Caco-2 (cell line): Measurements from ENCODE around the gene HNF4A. TPM values are rescaled to one million over a fixed set of nuclear protein-coding genes. Genes with fewer than 3 reads are reported as not detected.

ENCODE experiments used
- BruUV-seq: library from RNA; stranded (reverse); fragments of 400-500 nt; replicated peaks from 2 replicates; lab custom pipeline; 2021; lab: Mats Ljungman, UMichigan
- CTCF ChIA-PET: fragments of 300-600 bp; sonication (Branson Sonifier 250); formaldehyde crosslinking; loops from one replicate; lab custom pipeline; 2022; ENCODE audit warnings: antibody characterized with exemption; lab: Charles Lee
- POLR2A ChIA-PET: fragments of 300-600 bp; sonication (Branson Sonifier 250); formaldehyde crosslinking; loops from one replicate; lab custom pipeline; 2022; ENCODE audit warnings: antibody characterized with exemption; lab: Charles Lee
- DNase-seq, 2 experiments: peaks; one replicate each; pipeline versions ENCODE4 v3.0.0 to v3.0.0-alpha.2; 2020 to 2022
- H3K27me3 ChIP-seq: replicated peaks from 2 replicates; pipeline ENCODE4 v1.6.0; 2011; ENCODE audit warnings: low read length; ENCODE audit not compliant: control insufficient read depth, insufficient read depth
- H3K36me3 ChIP-seq: 2 replicates; pipeline ENCODE4 v1.5.1; 2011; ENCODE audit warnings: low read length; ENCODE audit not compliant: control insufficient read depth, insufficient read depth
- H3K4me1 ChIP-seq: fragments of 250-450 bp; sonication (Bioruptor Pico); 2 replicates; pipeline ENCODE4 v1.5.1; 2020; ENCODE audit warnings: mild to moderate bottlenecking
- H3K4me3 ChIP-seq: 2 replicates; pipeline ENCODE4 v1.5.1; 2011; ENCODE audit warnings: low read depth, mild to moderate bottlenecking, control low read depth, low read length
- H3K9me3 ChIP-seq: fragments of 250-450 bp; sonication (Bioruptor Pico); 2 replicates; pipeline ENCODE4 v1.5.1; 2020; ENCODE audit warnings: mild to moderate bottlenecking, moderate library complexity
- H3K27ac Mint-ChIP-seq: one replicate; pipeline ENCODE4 v1.8.0; 2022; ENCODE audit warnings: mixed read lengths; ENCODE audit not compliant: unreplicated experiment
- H3K27me3 Mint-ChIP-seq: one replicate; pipeline ENCODE4 v1.8.0; 2022; ENCODE audit warnings: mixed read lengths; ENCODE audit not compliant: insufficient read depth, unreplicated experiment
- H3K36me3 Mint-ChIP-seq: one replicate; pipeline ENCODE4 v1.8.0; 2022; ENCODE audit warnings: mild to moderate bottlenecking, mixed read lengths; ENCODE audit not compliant: insufficient read depth, unreplicated experiment
- H3K4me1 Mint-ChIP-seq: one replicate; pipeline ENCODE4 v1.8.0; 2022; ENCODE audit warnings: low read depth, mixed read lengths; ENCODE audit not compliant: unreplicated experiment
- H3K4me3 Mint-ChIP-seq: one replicate; pipeline ENCODE4 v1.8.0; 2022; ENCODE audit warnings: mild to moderate bottlenecking, moderate library complexity, mixed read lengths; ENCODE audit not compliant: unreplicated experiment
- H3K9me3 Mint-ChIP-seq: one replicate; pipeline ENCODE4 v1.8.0; 2022; ENCODE audit warnings: mixed read lengths; ENCODE audit not compliant: unreplicated experiment
- CTCF ChIP-seq, 2 experiments: fragments of 200-600 bp in 1 of 2; IDR thresholded peaks; 1 replicate in 1 of 2; 2 replicates in 1 of 2; pipeline versions ENCODE4 v1.5.1 to v1.8.0; 2011 to 2022; ENCODE audit warnings: antibody characterized with exemption in 1 of 2, control low read depth in 1 of 2, inconsistent platforms in 1 of 2, low read depth in 1 of 2, low read length in 1 of 2, mild to moderate bottlenecking in 1 of 2, moderate library complexity in 1 of 2; ENCODE audit not compliant: insufficient read depth in 1 of 2, severe bottlenecking in 1 of 2, unreplicated experiment in 1 of 2
- intact Hi-C: fragments of 100-400 bp; cut with micrococcal nuclease; formaldehyde crosslinking; loops from one replicate; pipeline ENCODE4 v1.10.0; 2022; ENCODE audit not compliant: unreplicated experiment
- total RNA-seq: library from RNA; stranded (reverse); gene quantifications from 2 replicates; pipeline ENCODE4 v1.2.3, GENCODE V29; 2022

The HNF4A gene
- total RNA-seq, 1 experiment from 2014 or later = 292 TPM

DNA sequence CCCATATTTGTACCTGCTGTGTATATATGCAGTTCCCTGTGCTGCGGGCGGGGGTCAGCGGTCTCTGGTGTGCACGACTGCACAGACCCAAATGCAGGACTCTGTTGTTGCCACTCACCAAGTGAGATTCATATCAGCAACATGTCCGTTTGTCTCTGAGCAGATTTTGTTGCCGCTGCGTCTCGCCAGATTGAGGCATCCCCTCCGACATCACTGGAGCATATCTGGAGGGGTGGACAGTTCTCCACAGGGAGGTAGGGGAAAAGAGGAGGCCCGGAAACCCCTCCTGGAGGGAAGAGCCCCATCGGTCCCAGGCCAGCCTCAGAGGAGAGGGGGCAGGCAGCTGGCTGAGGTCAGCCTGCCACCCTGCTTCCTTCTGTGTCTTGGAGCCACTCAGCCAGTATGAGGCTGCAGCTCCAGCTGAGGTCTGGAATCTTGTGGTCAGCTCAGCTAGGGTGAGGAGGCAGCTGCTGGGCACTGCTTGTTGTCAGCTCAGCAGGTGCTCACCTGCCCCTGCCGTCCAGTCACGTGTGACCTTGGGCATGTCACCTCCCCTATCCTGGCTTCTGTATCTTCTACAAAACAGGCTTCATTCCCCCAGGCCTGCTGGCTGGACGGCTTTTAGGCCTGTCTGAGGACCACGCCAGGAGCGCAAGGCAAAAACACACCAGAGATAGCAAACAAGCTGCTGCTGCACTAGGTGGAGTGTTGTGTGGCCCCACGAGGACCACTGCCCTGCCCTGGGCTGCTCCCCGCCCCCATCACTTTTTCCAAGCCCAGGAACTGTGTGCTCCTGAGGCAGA is 47.1 kb downstream of the HNF4A start:
- POLR2A ChIA-PET = no interaction called here
- Mint-ChIP-seq H3K36me3 (peaks cover 19% of the 10 kb centered on the region), H3K27ac (peak overlapping the region; percentile 86), H3K4me1 (peaks cover 81% of the 10 kb centered on the region), H3K27me3 (no peaks in the 10 kb centered on the region), H3K9me3 (peaks cover 5% of the 10 kb centered on the region), H3K4me3 (peak overlapping the region; percentile 70)
- DNase-seq = peak in 1 of 2 experiments; percentile 54
- CTCF ChIA-PET = interaction anchor here (0.8 to 1.4 kb wide), 4 partner anchors 9 to 185 kb away, joined by 3 to 4 read pairs (median 3); no protein-coding TSS in a partner anchor
- peaks cover 94% of the 10 kb centered on the region for H3K4me1 ChIP-seq
- H3K4me3 ChIP-seq = peak overlapping the region; percentile 50
- BruUV-seq = no TSS peak
- no peaks in the 10 kb centered on the region for H3K27me3 ChIP-seq
- TF ChIP-seq CTCF (IDR thresholded peaks at IDR 0.05; ENCODE audit: insufficient read depth in 1 of 2, low read depth in 1 of 2, low read length in 1 of 2, severe bottlenecking in 1 of 2, unreplicated experiment in 1 of 2) = peak in 1 of 2 experiments; percentile 32
- intact Hi-C loops = no loop called here
- no peaks in the 10 kb centered on the region for H3K9me3 ChIP-seq
- H3K36me3 ChIP-seq = peaks cover 23% of the 10 kb centered on the region

- Mint-ChIP-seq H3K27me3 (no peaks in the 10 kb centered on the region), H3K9me3 (peaks cover 5% of the 10 kb centered on the region), H3K4me1 (peaks cover 78% of the 10 kb centered on the region), H3K4me3 (peak overlapping the region; percentile 70), H3K36me3 (peaks cover 19% of the 10 kb centered on the region), H3K27ac (peak overlapping the region; percentile 86)
- no peak for DNase-seq
- peaks cover 96% of the 10 kb centered on the region for H3K4me1 ChIP-seq
- no peak for TF ChIP-seq CTCF (IDR thresholded peaks at IDR 0.05; ENCODE audit: insufficient read depth in 1 of 2, low read depth in 1 of 2, low read length in 1 of 2, severe bottlenecking in 1 of 2, unreplicated experiment in 1 of 2)
- peak overlapping the region; percentile 50 for H3K4me3 ChIP-seq
- ChIA-PET POLR2A (no interaction called here), CTCF (interaction anchor here (0.8 to 1.2 kb wide), 3 partner anchors 8 to 186 kb away, joined by 3 read pairs; no protein-coding TSS in a partner anchor)
- intact Hi-C loops = no loop called here
- no peaks in the 10 kb centered on the region for H3K27me3 ChIP-seq
- BruUV-seq = no TSS peak
- H3K36me3 ChIP-seq = peaks cover 27% of the 10 kb centered on the region
- no peaks in the 10 kb centered on the region for H3K9me3 ChIP-seq
Measured at GRCh38 chr20:44403194-44404112, 48.0 kb downstream of the HNF4A start.
